ENCODE results near the gene TRERF1.

The TRERF1 gene

DNA sequence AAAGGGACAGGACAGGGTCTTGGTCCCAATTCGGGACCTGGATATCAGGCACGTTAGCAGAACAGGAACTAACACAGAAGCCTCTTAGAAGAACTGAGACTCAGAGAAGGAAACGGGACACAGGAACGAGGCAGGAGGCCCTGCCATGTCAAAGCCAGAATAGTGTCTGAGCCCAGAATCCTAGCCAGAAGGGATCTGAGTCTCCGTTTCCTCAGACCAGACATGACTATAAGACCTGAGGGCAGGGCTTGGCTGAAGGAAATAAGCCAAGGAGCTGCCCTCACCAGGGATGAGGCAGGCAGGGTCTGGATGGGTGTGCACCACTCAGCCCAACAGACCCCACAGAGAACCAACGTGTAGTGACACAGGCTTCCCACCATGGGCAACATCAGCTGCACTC lies 40.3 kb downstream of the TRERF1 start:
- Histone ChIP-seq H3K27me3 (ENCODE audit: insufficient read depth, low read length) (no peaks in the 10 kb centered on the region), H3K4me1 (ENCODE audit: insufficient read depth, low read length, severe bottlenecking) (no peaks in the 10 kb centered on the region), H3K36me3 (ENCODE audit: insufficient read depth, low read length) (no peaks in the 10 kb centered on the region), H3K4me3 (ENCODE audit: low read depth, low read length, poor library complexity, severe bottlenecking) (no peak overlapping the region), H3K27ac (ENCODE audit: low read depth, low read length, poor library complexity, severe bottlenecking) (no peak overlapping the region), H3F3A (ENCODE audit: insufficient read depth, low read length) (no peaks in the 10 kb centered on the region), H3K79me2 (ENCODE audit: insufficient read depth, low read length) (no peaks in the 10 kb centered on the region), H2AFZ (ENCODE audit: low read length) (no peak overlapping the region), H4K20me1 (ENCODE audit: insufficient read depth, low read length) (no peaks in the 10 kb centered on the region), H3K9ac (ENCODE audit: low read length) (no peak overlapping the region), H3K4me2 (ENCODE audit: low read length) (no peak overlapping the region), H3K9me2 (ENCODE audit: low read depth, low read length) (no peaks in the 10 kb centered on the region), H3K9me3 (ENCODE audit: low read length) (no peaks in the 10 kb centered on the region)
- no peak for TF ChIP-seq EZH2 (IDR thresholded peaks at IDR 0.05; ENCODE audit: borderline replicate concordance, low read length)

- Histone ChIP-seq H3K4me1 (ENCODE audit: insufficient read depth, low read length, severe bottlenecking) (no peaks in the 10 kb centered on the region), H2AFZ (ENCODE audit: low read length) (no peak overlapping the region), H3F3A (ENCODE audit: insufficient read depth, low read length) (no peaks in the 10 kb centered on the region), H4K20me1 (ENCODE audit: insufficient read depth, low read length) (no peaks in the 10 kb centered on the region), H3K9me2 (ENCODE audit: low read depth, low read length) (no peaks in the 10 kb centered on the region), H3K4me3 (ENCODE audit: low read depth, low read length, poor library complexity, severe bottlenecking) (no peak overlapping the region), H3K9me3 (ENCODE audit: low read length) (no peaks in the 10 kb centered on the region), H3K79me2 (ENCODE audit: insufficient read depth, low read length) (no peaks in the 10 kb centered on the region), H3K9ac (ENCODE audit: low read length) (no peak overlapping the region), H3K36me3 (ENCODE audit: insufficient read depth, low read length) (no peaks in the 10 kb centered on the region), H3K27me3 (ENCODE audit: insufficient read depth, low read length) (no peaks in the 10 kb centered on the region; the same call in 1 of the 2 replicates), H3K27ac (ENCODE audit: low read depth, low read length, poor library complexity, severe bottlenecking) (no peak overlapping the region), H3K4me2 (ENCODE audit: low read length) (no peak overlapping the region)
- TF ChIP-seq, protein P1, sequence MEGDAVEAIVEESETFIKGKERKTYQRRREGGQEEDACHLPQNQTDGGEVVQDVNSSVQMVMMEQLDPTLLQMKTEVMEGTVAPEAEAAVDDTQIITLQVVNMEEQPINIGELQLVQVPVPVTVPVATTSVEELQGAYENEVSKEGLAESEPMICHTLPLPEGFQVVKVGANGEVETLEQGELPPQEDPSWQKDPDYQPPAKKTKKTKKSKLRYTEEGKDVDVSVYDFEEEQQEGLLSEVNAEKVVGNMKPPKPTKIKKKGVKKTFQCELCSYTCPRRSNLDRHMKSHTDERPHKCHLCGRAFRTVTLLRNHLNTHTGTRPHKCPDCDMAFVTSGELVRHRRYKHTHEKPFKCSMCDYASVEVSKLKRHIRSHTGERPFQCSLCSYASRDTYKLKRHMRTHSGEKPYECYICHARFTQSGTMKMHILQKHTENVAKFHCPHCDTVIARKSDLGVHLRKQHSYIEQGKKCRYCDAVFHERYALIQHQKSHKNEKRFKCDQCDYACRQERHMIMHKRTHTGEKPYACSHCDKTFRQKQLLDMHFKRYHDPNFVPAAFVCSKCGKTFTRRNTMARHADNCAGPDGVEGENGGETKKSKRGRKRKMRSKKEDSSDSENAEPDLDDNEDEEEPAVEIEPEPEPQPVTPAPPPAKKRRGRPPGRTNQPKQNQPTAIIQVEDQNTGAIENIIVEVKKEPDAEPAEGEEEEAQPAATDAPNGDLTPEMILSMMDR (IDR thresholded peaks at IDR 0.05; ENCODE audit: low read length): no peak
- no peak for TF ChIP-seq EZH2 (IDR thresholded peaks at IDR 0.05; ENCODE audit: borderline replicate concordance, low read length)
Observed at GRCh38 chr6:42410861-42411260, 40.9 kb downstream of the TRERF1 start.

DNA sequence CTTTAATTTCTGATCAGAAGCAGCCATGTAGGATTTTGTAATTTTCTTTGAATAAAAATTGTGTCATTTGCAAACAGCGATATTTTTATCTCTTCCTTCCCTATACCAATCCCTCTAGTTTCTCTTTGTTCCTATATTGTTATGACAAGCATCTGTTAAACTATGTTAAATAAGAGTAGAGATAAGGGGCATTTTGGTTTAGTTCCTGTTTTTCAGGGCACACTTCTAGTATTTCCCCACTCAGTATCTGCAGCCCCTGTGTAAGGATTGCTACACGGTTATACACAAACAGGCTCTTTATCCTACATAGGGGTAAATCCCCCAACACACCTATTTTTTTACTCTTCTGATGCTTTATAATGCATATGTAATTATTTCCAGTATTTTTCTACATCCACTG lies 42.1 kb downstream of the TRERF1 start:
- Histone ChIP-seq H4K20me1 (ENCODE audit: insufficient read depth, low read length) (no peaks in the 10 kb centered on the region), H3K27me3 (ENCODE audit: insufficient read depth, low read length) (no peaks in the 10 kb centered on the region; the same call in 1 of the 2 replicates), H3K9me3 (ENCODE audit: low read length) (no peaks in the 10 kb centered on the region), H3K4me3 (ENCODE audit: low read depth, low read length, poor library complexity, severe bottlenecking) (no peak overlapping the region), H3K9ac (ENCODE audit: low read length) (no peak overlapping the region), H3K36me3 (ENCODE audit: insufficient read depth, low read length) (no peaks in the 10 kb centered on the region), H3K79me2 (ENCODE audit: insufficient read depth, low read length) (no peaks in the 10 kb centered on the region), H3K4me1 (ENCODE audit: insufficient read depth, low read length, severe bottlenecking) (no peaks in the 10 kb centered on the region), H3K9me2 (ENCODE audit: low read depth, low read length) (no peaks in the 10 kb centered on the region), H2AFZ (ENCODE audit: low read length) (no peak overlapping the region), H3F3A (ENCODE audit: insufficient read depth, low read length) (no peaks in the 10 kb centered on the region), H3K4me2 (ENCODE audit: low read length) (no peak overlapping the region), H3K27ac (ENCODE audit: low read depth, low read length, poor library complexity, severe bottlenecking) (no peak overlapping the region)
- no peak for TF ChIP-seq EZH2 (IDR thresholded peaks at IDR 0.05; ENCODE audit: borderline replicate concordance, low read length)
- TF ChIP-seq, protein P1 (IDR thresholded peaks at IDR 0.05; ENCODE audit: low read length): no peak

- TF ChIP-seq EZH2 (IDR thresholded peaks at IDR 0.05; ENCODE audit: borderline replicate concordance, low read length): no peak
- TF ChIP-seq, protein P1 (IDR thresholded peaks at IDR 0.05; ENCODE audit: low read length): no peak
- H3K79me2 ChIP-seq (ENCODE audit: insufficient read depth, low read length): no peaks in the 10 kb centered on the region
- H3K4me1 ChIP-seq (ENCODE audit: insufficient read depth, low read length, severe bottlenecking): no peaks in the 10 kb centered on the region
- no peak overlapping the region for H3K27ac ChIP-seq (ENCODE audit: low read depth, low read length, poor library complexity, severe bottlenecking)
- no peaks in the 10 kb centered on the region for H3K9me3 ChIP-seq (ENCODE audit: low read length)
- no peaks in the 10 kb centered on the region for H3F3A ChIP-seq (ENCODE audit: insufficient read depth, low read length)
- H3K36me3 ChIP-seq (ENCODE audit: insufficient read depth, low read length): no peaks in the 10 kb centered on the region
- H3K4me2 ChIP-seq (ENCODE audit: low read length): no peak overlapping the region
- H4K20me1 ChIP-seq (ENCODE audit: insufficient read depth, low read length): no peaks in the 10 kb centered on the region
- no peak overlapping the region for H3K4me3 ChIP-seq (ENCODE audit: low read depth, low read length, poor library complexity, severe bottlenecking)
- no peak overlapping the region for H2AFZ ChIP-seq (ENCODE audit: low read length)
- no peaks in the 10 kb centered on the region for H3K9me2 ChIP-seq (ENCODE audit: low read depth, low read length)
- H3K27me3 ChIP-seq (ENCODE audit: insufficient read depth, low read length): peaks cover 9% of the 10 kb centered on the region; the same call in 1 of the 2 replicates
- H3K9ac ChIP-seq (ENCODE audit: low read length): no peak overlapping the region
Observed at GRCh38 chr6:42407379-42407778, 44.3 kb downstream of the TRERF1 start.

Measured in OCI-LY1 (cell line).